ENCODE measurements around the gene F2RL1.
"Not testable (repeated sequence)": the region's sequence is repeated elsewhere in the genome, so short reads cannot be mapped to it uniquely, and the experiment has no call there.

The F2RL1 gene

GRCh38 chr5:76808141-76808691 lies 10.6 kb upstream of the F2RL1 start:
- DNase-seq (ENCODE audit: insufficient read length, low spot score) (no peak), FAIRE-seq (no peak)
- no peak for TF ChIP-seq CTCF (IDR thresholded peaks at IDR 0.05; ENCODE audit: insufficient read depth, missing control alignments)

GRCh38 chr5:76809141-76809540 lies 9.7 kb upstream of the F2RL1 start:
- FAIRE-seq (no peak), DNase-seq (ENCODE audit: insufficient read length, low spot score) (no peak)

GRCh38 chr5:76810236-76810635 lies 8.6 kb upstream of the F2RL1 start:
- TF ChIP-seq CTCF (IDR thresholded peaks at IDR 0.05; ENCODE audit: insufficient read depth, missing control alignments) = no peak
- no peak for DNase-seq (ENCODE audit: insufficient read length, low spot score)
- FAIRE-seq = no peak

More at GRCh38 chr5:76809141-76809540, 9.7 kb upstream of the F2RL1 start:
- no peak for TF ChIP-seq CTCF (IDR thresholded peaks at IDR 0.05; ENCODE audit: insufficient read depth, missing control alignments)

GRCh38 chr5:76811214-76811613 lies 7.6 kb upstream of the F2RL1 start:
- DNase-seq (ENCODE audit: insufficient read length, low spot score) (no peak), FAIRE-seq (no peak)
- no peak for TF ChIP-seq CTCF (IDR thresholded peaks at IDR 0.05; ENCODE audit: insufficient read depth, missing control alignments)

- DNase-seq (ENCODE audit: insufficient read length, low spot score); FAIRE-seq: not testable (repeated sequence)
These were observed 6.6 kb upstream of the F2RL1 start for GRCh38 chr5:76812209-76812608.

- no peak for TF ChIP-seq CTCF (IDR thresholded peaks at IDR 0.05; ENCODE audit: insufficient read depth, missing control alignments)
- DNase-seq (ENCODE audit: insufficient read length, low spot score) (no peak), FAIRE-seq (no peak)
These were observed 4.8 kb upstream of the F2RL1 start for GRCh38 chr5:76813982-76814562.

- TF ChIP-seq CTCF (IDR thresholded peaks at IDR 0.05; ENCODE audit: insufficient read depth, missing control alignments) = no peak
- DNase-seq (ENCODE audit: insufficient read length, low spot score) (no peak), FAIRE-seq (no peak)
These were observed 2.6 kb upstream of the F2RL1 start for GRCh38 chr5:76816110-76816831.

Data from D721Med (cell line).